CD8-positive, alpha-beta memory T cell (primary cell): Measurements from ENCODE around the gene DNAH14. TPM values are rescaled to one million over a fixed set of nuclear protein-coding genes. Genes with fewer than 3 reads are reported as not detected.
"Not testable (repeated sequence)": the region's sequence is repeated elsewhere in the genome, so short reads cannot be mapped to it uniquely, and the experiment has no call there.

Experiments used
- CTCF ChIA-PET: fragments of 350-600 bp; sonication (Branson Sonifier 250); formaldehyde crosslinking; loops from one replicate; lab custom pipeline; 2021; ENCODE audit warnings: antibody characterized with exemption; lab: Charles Lee
- POLR2A ChIA-PET: fragments of 350-600 bp; sonication (Branson Sonifier 250); formaldehyde crosslinking; loops from one replicate; lab custom pipeline; 2021; ENCODE audit warnings: antibody characterized with exemption; lab: Charles Lee
- DNase-seq, 5 donors: peaks; one replicate each; pipeline versions ENCODE4 v3.0.0 to v3.0.0-alpha.2; 2020 to 2022; ENCODE audit warnings: mixed read lengths in 1 of 5
- H3K27ac ChIP-seq: one replicate; pipeline ENCODE4 v1.7.0; 2013; ENCODE audit warnings: low read depth, mild to moderate bottlenecking, low read length, moderate library complexity
- H3K27me3 ChIP-seq: 2 replicates; pipeline ENCODE4 v1.7.0; 2013; ENCODE audit warnings: low read length, mild to moderate bottlenecking; ENCODE audit not compliant: insufficient read depth, poor library complexity, severe bottlenecking
- H3K36me3 ChIP-seq: 2 replicates; pipeline ENCODE4 v1.7.0; 2013; ENCODE audit warnings: mild to moderate bottlenecking, low read length, moderate library complexity; ENCODE audit not compliant: insufficient read depth
- H3K4me1 ChIP-seq: 2 replicates; pipeline ENCODE4 v1.7.0; 2013; ENCODE audit warnings: mild to moderate bottlenecking, low read length, moderate library complexity; ENCODE audit not compliant: insufficient read depth
- H3K4me3 ChIP-seq: 2 replicates; pipeline ENCODE4 v1.7.0; 2013; ENCODE audit warnings: mild to moderate bottlenecking, low read length
- H3K9me3 ChIP-seq: 2 replicates; pipeline ENCODE4 v1.7.0; 2013; ENCODE audit warnings: mild to moderate bottlenecking, low read length
- H3K27ac Mint-ChIP-seq, 8 donors: one replicate each; pipeline ENCODE4 v1.8.0; 2020 to 2021; ENCODE audit warnings: mixed read lengths in 8 of 8, mild to moderate bottlenecking in 6 of 8, inconsistent platforms in 3 of 8, moderate library complexity in 3 of 8
- H3K27me3 Mint-ChIP-seq, 2 donors: one replicate each; pipeline ENCODE4 v1.8.0; 2020 to 2021; ENCODE audit warnings: mixed read lengths in 2 of 2, mild to moderate bottlenecking in 1 of 2, moderate library complexity in 1 of 2
- H3K36me3 Mint-ChIP-seq, 3 donors: one replicate each; pipeline ENCODE4 v1.8.0; 2020 to 2021; ENCODE audit warnings: mixed read lengths in 3 of 3, inconsistent platforms in 1 of 3, mild to moderate bottlenecking in 1 of 3
- H3K4me1 Mint-ChIP-seq, 3 donors: one replicate each; pipeline ENCODE4 v1.8.0; 2020 to 2021; ENCODE audit warnings: mixed read lengths in 3 of 3, inconsistent platforms in 1 of 3, mild to moderate bottlenecking in 1 of 3
- H3K4me3 Mint-ChIP-seq, 7 donors: one replicate each; pipeline ENCODE4 v1.8.0; 2020 to 2021; ENCODE audit warnings: mixed read lengths in 7 of 7, mild to moderate bottlenecking in 6 of 7, moderate library complexity in 4 of 7, inconsistent platforms in 2 of 7
- H3K9me3 Mint-ChIP-seq, 5 donors: one replicate each; pipeline ENCODE4 v1.8.0; 2020 to 2022; ENCODE audit warnings: mixed read lengths in 5 of 5, mild to moderate bottlenecking in 3 of 5, moderate library complexity in 2 of 5, inconsistent platforms in 1 of 5
- polyA plus RNA-seq: library from polyadenylated mRNA; unstranded; fragments of 300-500 nt; fragmentation: Illumina TruSeq; gene quantifications from one replicate; pipeline ENCODE4 v1.2.3, GENCODE V29; 2021
- total RNA-seq, 2 experiments: library from RNA; stranded (reverse); gene quantifications; one replicate each; pipeline ENCODE4 v1.2.3, GENCODE V29; 2021

The DNAH14 gene
- total and polyA plus RNA-seq, 3 experiments from 2014 or later = 0.26 TPM; not detected in 2

DNA sequence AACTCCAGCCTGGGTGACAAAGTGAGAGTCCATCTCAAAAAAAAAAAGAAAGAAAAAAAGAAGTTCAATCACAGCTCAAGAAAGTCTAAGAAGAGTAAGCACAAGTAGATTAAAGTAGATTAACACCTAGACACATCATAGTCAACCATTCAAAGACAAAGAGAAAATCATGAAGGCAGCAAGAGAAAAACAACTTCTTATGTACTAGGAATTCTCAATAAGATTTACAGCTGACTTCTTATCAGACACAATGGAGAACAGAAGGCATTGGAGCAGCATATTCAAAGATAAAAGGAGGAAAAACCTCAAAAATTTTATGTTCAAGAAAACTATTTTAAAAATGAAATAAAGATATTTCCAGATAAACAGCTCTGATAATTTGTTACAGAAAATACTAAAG is 351.1 kb downstream of the DNAH14 start:
- Histone ChIP-seq H3K4me3 (no peak overlapping the region), H3K4me1 (no peaks in the 10 kb centered on the region), H3K27me3 (no peaks in the 10 kb centered on the region), H3K27ac (no peak overlapping the region), H3K36me3 (no peaks in the 10 kb centered on the region), H3K9me3 (no peaks in the 10 kb centered on the region)
- no peak overlapping the region for H3K4me3 Mint-ChIP-seq
- peaks cover 10 to 40% of the 10 kb centered on the region in 2 donors for H3K27me3 Mint-ChIP-seq
- no peaks in the 10 kb centered on the region for H3K4me1 Mint-ChIP-seq
- ChIA-PET POLR2A (no interaction called here), CTCF (no interaction called here)
- peaks cover 0 to 1% (median 0%) of the 10 kb centered on the region in 3 donors for H3K36me3 Mint-ChIP-seq
- H3K9me3 Mint-ChIP-seq = peaks cover 14 to 25% (median 20%) of the 10 kb centered on the region in 5 donors
- no peak for DNase-seq
- H3K27ac Mint-ChIP-seq = no peak overlapping the region

DNA sequence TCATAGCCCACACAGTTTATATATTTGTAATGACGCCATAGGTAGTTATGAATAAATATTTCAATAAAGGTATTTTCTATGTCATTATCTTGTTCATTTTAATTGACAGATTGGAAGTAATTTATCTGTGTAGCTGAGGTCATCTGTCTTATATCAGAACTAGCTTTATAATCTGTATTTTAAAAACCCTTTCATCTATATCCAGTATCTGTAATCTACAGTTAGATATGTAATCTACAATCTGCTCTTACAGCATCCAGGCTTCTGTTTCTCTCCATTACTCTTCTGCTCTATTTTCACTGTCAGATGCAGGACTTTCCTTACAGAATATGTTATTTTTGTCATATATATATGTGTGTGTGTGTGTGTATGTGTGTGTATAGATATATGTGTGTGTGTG is 360.8 kb downstream of the DNAH14 start:
- ChIA-PET CTCF (no interaction called here), POLR2A (no interaction called here)
- H3K36me3 ChIP-seq = no peaks in the 10 kb centered on the region
- no peaks in the 10 kb centered on the region for H3K4me1 ChIP-seq
- peaks cover 17 to 28% (median 23%) of the 10 kb centered on the region in 5 donors for H3K9me3 Mint-ChIP-seq
- H3K36me3 Mint-ChIP-seq = peaks cover 0 to 6% (median 1%) of the 10 kb centered on the region in 3 donors
- no peak overlapping the region for H3K27ac Mint-ChIP-seq
- peaks cover 9 to 31% of the 10 kb centered on the region in 2 donors for H3K27me3 Mint-ChIP-seq
- H3K9me3 ChIP-seq = no peaks in the 10 kb centered on the region
- H3K4me3 ChIP-seq = no peak overlapping the region
- no peak for DNase-seq
- no peak overlapping the region for H3K4me3 Mint-ChIP-seq
- no peaks in the 10 kb centered on the region for H3K27me3 ChIP-seq
- no peak overlapping the region for H3K27ac ChIP-seq
- H3K4me1 Mint-ChIP-seq = no peaks in the 10 kb centered on the region

DNA sequence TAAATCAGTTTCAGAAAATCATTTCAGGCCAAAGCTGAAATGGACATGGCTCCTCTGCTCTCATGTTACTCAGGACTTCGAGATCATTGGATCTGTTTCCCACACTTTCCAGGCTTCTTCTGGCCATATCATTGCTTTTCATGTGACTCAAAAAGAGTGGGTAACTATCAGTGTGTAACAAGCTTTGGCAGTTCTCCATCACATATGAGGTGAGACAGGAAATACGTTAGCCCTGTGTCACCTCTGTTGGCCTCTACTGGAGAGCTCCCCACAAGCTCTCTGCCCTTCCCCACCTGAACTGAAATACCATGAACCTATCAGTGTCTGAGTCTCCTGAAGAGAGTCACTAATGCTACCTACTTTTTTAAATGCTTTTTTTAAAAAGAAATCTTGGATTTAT is 370.1 kb downstream of the DNAH14 start:
- Histone ChIP-seq H3K4me1 (no peaks in the 10 kb centered on the region), H3K4me3 (no peak overlapping the region), H3K27ac (no peak overlapping the region), H3K27me3 (no peaks in the 10 kb centered on the region), H3K36me3 (no peaks in the 10 kb centered on the region), H3K9me3 (no peaks in the 10 kb centered on the region)
- peaks cover 0 to 22% (median 1%) of the 10 kb centered on the region in 3 donors for H3K36me3 Mint-ChIP-seq
- DNase-seq = no peak
- H3K9me3 Mint-ChIP-seq = peaks cover 18 to 29% (median 22%) of the 10 kb centered on the region in 5 donors
- H3K4me1 Mint-ChIP-seq = no peaks in the 10 kb centered on the region
- ChIA-PET CTCF (no interaction called here), POLR2A (no interaction called here)
- peaks cover 16 to 45% of the 10 kb centered on the region in 2 donors for H3K27me3 Mint-ChIP-seq
- H3K4me3 Mint-ChIP-seq = no peak overlapping the region
- H3K27ac Mint-ChIP-seq = no peak overlapping the region

DNA sequence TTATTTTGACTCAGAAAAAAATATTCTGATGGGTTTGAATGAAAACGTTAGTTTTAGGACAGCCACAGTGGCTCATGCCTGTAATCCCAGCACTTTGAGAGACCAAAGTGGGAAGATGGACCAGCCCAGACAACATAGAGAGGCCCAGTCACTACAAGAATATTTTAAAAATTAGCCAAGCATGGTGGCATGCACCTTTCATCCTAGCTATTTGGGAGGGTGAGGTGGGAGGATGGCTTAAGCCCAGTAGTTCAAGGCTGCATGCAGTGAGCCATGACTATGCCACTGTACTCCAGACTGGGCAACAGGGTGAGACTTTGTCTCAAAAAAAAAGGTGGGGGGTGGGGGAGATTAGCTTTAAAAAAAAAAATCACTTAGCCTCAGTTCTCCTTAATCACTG is 370.9 kb downstream of the DNAH14 start:
- CTCF ChIA-PET = no interaction called here
- Mint-ChIP-seq H3K36me3 (peaks cover 0 to 14% (median 0%) of the 10 kb centered on the region in 3 donors), H3K4me3 (no peak overlapping the region), H3K27me3 (peaks cover 10 to 41% of the 10 kb centered on the region in 2 donors), H3K9me3 (peaks cover 13 to 21% (median 14%) of the 10 kb centered on the region in 5 donors), H3K27ac (no peak overlapping the region), H3K4me1 (no peaks in the 10 kb centered on the region)
- H3K27ac ChIP-seq = no peak overlapping the region
- no peaks in the 10 kb centered on the region for H3K9me3 ChIP-seq
- H3K4me1 ChIP-seq = no peaks in the 10 kb centered on the region
- no peaks in the 10 kb centered on the region for H3K27me3 ChIP-seq
- H3K36me3 ChIP-seq = no peaks in the 10 kb centered on the region
- DNase-seq = no peak
- H3K4me3 ChIP-seq = no peak overlapping the region
- POLR2A ChIA-PET = no interaction called here

- ChIA-PET POLR2A (no interaction called here), CTCF (no interaction called here)
- H3K9me3 ChIP-seq = no peaks in the 10 kb centered on the region
- Mint-ChIP-seq H3K27ac (no peak overlapping the region), H3K4me1 (no peaks in the 10 kb centered on the region), H3K36me3 (no peaks in the 10 kb centered on the region), H3K9me3 (no peaks in the 10 kb centered on the region), H3K4me3 (no peak overlapping the region), H3K27me3 (peaks cover 1 to 11% of the 10 kb centered on the region in 2 donors)
- H3K27ac ChIP-seq = no peak overlapping the region
- DNase-seq = no peak
- no peaks in the 10 kb centered on the region for H3K4me1 ChIP-seq
- H3K27me3 ChIP-seq = no peaks in the 10 kb centered on the region
- H3K4me3 ChIP-seq = no peak overlapping the region
- H3K36me3 ChIP-seq = no peaks in the 10 kb centered on the region
Measured at GRCh38 chr1:225304996-225305395, 375.5 kb downstream of the DNAH14 start.

GRCh38 chr1:225310544-225310943 is 381.1 kb downstream of the DNAH14 start:
- POLR2A ChIA-PET, DNase-seq, H3K27me3 ChIP-seq, H3K36me3 Mint-ChIP-seq, H3K4me3 ChIP-seq, H3K27ac ChIP-seq, H3K9me3 ChIP-seq, H3K4me1 Mint-ChIP-seq, H3K4me1 ChIP-seq, H3K4me3 Mint-ChIP-seq, H3K36me3 ChIP-seq, H3K27ac Mint-ChIP-seq, H3K9me3 Mint-ChIP-seq: not testable (repeated sequence)
- peaks cover 10 to 25% of the 10 kb centered on the region in 2 donors for H3K27me3 Mint-ChIP-seq
- CTCF ChIA-PET = interaction anchor here (1.4 kb wide), 1 partner anchor 12 kb away, joined by 5 read pairs; no protein-coding TSS in a partner anchor

DNA sequence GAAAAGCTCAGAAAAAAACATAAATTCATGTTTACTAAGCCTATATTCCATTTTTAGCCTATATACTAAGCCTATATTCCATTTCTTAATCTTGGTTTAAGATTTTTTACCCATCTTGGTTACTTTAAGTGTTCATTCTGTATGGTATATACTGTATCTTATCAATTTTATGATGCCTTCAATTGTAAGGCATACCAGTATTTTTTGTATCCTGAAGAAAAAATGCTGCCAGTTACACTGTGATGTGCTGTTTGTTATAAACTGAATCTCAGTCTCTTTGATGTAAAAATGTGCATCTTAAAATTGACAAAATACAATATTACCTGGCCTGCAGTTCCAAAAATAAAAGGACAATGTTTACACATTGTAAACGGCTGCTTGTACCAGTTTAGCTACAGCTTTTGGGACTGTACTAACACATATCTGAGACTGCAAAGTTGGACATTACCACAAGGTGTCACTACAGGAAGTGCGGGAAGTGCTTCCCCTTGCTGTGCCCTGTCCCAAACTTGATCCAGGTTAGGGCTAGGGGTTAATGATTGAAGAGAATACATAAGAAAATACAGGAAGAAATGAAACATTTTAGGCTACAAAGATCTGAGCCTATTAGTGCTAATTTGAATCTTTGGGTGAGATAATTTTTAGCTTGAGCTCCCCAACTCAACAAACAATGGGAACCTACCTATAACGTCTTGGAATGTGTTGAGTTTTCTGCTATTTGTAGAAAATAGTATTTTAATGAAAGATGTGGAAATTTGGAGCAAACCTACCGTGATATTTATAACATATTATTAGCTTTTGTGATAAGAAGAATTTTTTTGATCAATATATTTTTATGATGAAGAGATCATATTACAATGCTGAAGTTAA is 389.5 kb downstream of the DNAH14 start:
- H3K9me3 Mint-ChIP-seq = peaks cover 0 to 9% (median 5%) of the 10 kb centered on the region in 5 donors
- Histone ChIP-seq H3K36me3 (no peaks in the 10 kb centered on the region), H3K27ac (no peak overlapping the region), H3K27me3 (no peaks in the 10 kb centered on the region), H3K9me3 (no peaks in the 10 kb centered on the region), H3K4me3 (no peak overlapping the region), H3K4me1 (no peaks in the 10 kb centered on the region)
- H3K4me1 Mint-ChIP-seq = peaks cover 0 to 3% (median 0%) of the 10 kb centered on the region in 3 donors
- peak in 1 of 5 donors; percentile 15 for DNase-seq
- ChIA-PET POLR2A (no interaction called here), CTCF (interaction anchor here (0.6 to 2.7 kb wide), 12 partner anchors 7 to 660 kb away, joined by 3 to 9 read pairs (median 4); no protein-coding TSS in a partner anchor)
- peaks cover 10 to 38% of the 10 kb centered on the region in 2 donors for H3K27me3 Mint-ChIP-seq
- H3K4me3 Mint-ChIP-seq = no peak overlapping the region
- no peak overlapping the region for H3K27ac Mint-ChIP-seq
- peaks cover 0 to 6% (median 0%) of the 10 kb centered on the region in 3 donors for H3K36me3 Mint-ChIP-seq

GRCh38 chr1:225319871-225320270 is 390.4 kb downstream of the DNAH14 start:
- ChIA-PET CTCF (interaction anchor here (0.7 to 2.7 kb wide), 7 partner anchors 8 to 653 kb away, joined by 3 to 9 read pairs (median 4); no protein-coding TSS in a partner anchor), POLR2A (no interaction called here)
- no peak overlapping the region for H3K4me3 Mint-ChIP-seq
- H3K36me3 Mint-ChIP-seq = peaks cover 0 to 4% (median 0%) of the 10 kb centered on the region in 3 donors
- peaks cover 0 to 3% (median 0%) of the 10 kb centered on the region in 3 donors for H3K4me1 Mint-ChIP-seq
- H3K4me1 ChIP-seq = no peaks in the 10 kb centered on the region
- no peaks in the 10 kb centered on the region for H3K36me3 ChIP-seq
- no peaks in the 10 kb centered on the region for H3K27me3 ChIP-seq
- no peak overlapping the region for H3K27ac Mint-ChIP-seq
- H3K9me3 Mint-ChIP-seq = peaks cover 0 to 5% (median 2%) of the 10 kb centered on the region in 5 donors
- no peak overlapping the region for H3K4me3 ChIP-seq
- peaks cover 7 to 39% of the 10 kb centered on the region in 2 donors for H3K27me3 Mint-ChIP-seq
- no peaks in the 10 kb centered on the region for H3K9me3 ChIP-seq
- DNase-seq = no peak
- H3K27ac ChIP-seq = no peak overlapping the region
